ENCODE measurements around the gene ARHGEF7. TPM values are rescaled to one million over a fixed set of nuclear protein-coding genes. Genes with fewer than 3 reads are reported as not detected.

ARHGEF7 gene
- total RNA-seq, 1 donor from 2014 or later, result 270 TPM

DNA sequence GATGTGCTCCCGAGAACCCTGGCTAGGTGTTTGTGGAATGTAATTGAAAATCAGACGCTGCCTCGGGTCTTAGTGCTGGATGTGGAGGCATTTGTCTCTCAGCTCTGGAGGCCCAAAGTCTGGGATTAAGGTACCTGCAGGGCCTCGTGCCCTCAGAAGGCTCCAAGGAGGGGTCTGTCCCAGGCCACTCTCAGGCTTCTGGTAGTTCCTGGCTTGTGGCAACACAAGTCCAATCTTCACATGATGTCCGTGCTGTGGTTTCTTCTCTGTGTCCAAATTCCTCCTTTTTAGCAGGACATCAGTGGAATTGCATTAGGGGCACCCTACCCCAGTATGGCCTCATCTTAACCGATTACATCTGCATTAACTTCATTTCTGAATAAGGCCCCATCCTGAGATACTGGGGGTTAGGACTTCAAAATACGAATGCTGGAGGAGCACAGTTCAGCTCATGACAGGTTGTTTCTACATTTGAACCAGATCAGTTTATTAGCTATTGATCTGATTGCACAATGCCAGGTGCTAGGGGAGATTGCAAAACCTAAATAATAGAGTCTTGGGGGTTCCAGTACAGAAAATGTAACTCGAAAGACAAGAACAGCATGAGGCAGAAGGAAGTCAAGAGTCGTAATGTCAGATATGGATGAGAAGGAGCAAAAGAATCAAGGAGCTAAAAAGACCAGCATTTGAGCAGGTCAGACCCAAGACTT is 3.9 kb downstream of the ARHGEF7 start:
- Mint-ChIP-seq H3K36me3 (ENCODE audit: low read depth, unreplicated experiment) (peaks cover 9% of the 10 kb centered on the region), H3K9me3 (ENCODE audit: unreplicated experiment) (no peaks in the 10 kb centered on the region), H3K4me3 (ENCODE audit: unreplicated experiment) (no peak overlapping the region), H3K27ac (ENCODE audit: unreplicated experiment) (no peak overlapping the region), H3K27me3 (ENCODE audit: unreplicated experiment) (peaks cover 10% of the 10 kb centered on the region), H3K4me1 (ENCODE audit: unreplicated experiment) (peaks cover 53% of the 10 kb centered on the region)
- TF ChIP-seq, protein P1, sequence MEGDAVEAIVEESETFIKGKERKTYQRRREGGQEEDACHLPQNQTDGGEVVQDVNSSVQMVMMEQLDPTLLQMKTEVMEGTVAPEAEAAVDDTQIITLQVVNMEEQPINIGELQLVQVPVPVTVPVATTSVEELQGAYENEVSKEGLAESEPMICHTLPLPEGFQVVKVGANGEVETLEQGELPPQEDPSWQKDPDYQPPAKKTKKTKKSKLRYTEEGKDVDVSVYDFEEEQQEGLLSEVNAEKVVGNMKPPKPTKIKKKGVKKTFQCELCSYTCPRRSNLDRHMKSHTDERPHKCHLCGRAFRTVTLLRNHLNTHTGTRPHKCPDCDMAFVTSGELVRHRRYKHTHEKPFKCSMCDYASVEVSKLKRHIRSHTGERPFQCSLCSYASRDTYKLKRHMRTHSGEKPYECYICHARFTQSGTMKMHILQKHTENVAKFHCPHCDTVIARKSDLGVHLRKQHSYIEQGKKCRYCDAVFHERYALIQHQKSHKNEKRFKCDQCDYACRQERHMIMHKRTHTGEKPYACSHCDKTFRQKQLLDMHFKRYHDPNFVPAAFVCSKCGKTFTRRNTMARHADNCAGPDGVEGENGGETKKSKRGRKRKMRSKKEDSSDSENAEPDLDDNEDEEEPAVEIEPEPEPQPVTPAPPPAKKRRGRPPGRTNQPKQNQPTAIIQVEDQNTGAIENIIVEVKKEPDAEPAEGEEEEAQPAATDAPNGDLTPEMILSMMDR (IDR thresholded peaks at IDR 0.05; ENCODE audit: unreplicated experiment), result no peak
- no peak for DNase-seq (ENCODE audit: low spot score)

DNA sequence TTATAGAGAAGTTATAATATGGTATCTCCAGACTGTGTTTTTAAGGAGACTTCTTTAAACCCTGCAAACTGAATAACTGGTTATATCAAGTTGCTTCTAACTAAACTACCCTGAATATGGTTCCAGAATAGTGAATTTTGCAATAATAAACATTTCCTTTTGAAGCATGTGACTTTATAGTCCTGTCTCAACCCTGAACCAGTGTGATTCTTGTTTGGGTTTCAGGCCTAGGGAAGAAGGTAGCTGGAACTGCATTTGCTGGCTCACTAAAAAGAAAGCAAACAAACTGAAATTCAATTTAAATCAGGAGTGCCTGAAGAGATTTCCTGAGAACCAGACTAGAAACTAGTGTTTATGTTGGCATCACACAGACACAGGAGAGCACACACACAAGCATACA is 4.9 kb downstream of the ARHGEF7 start:
- TF ChIP-seq, protein P1 (IDR thresholded peaks at IDR 0.05; ENCODE audit: unreplicated experiment), result no peak
- H3K4me1 Mint-ChIP-seq (ENCODE audit: unreplicated experiment), result peaks cover 59% of the 10 kb centered on the region
- no peak overlapping the region for H3K27ac Mint-ChIP-seq (ENCODE audit: unreplicated experiment)
- no peak for DNase-seq (ENCODE audit: low spot score)
- peaks cover 7% of the 10 kb centered on the region for H3K27me3 Mint-ChIP-seq (ENCODE audit: unreplicated experiment)
- peaks cover 9% of the 10 kb centered on the region for H3K36me3 Mint-ChIP-seq (ENCODE audit: low read depth, unreplicated experiment)
- no peak overlapping the region for H3K4me3 Mint-ChIP-seq (ENCODE audit: unreplicated experiment)
- no peaks in the 10 kb centered on the region for H3K9me3 Mint-ChIP-seq (ENCODE audit: unreplicated experiment)

DNA sequence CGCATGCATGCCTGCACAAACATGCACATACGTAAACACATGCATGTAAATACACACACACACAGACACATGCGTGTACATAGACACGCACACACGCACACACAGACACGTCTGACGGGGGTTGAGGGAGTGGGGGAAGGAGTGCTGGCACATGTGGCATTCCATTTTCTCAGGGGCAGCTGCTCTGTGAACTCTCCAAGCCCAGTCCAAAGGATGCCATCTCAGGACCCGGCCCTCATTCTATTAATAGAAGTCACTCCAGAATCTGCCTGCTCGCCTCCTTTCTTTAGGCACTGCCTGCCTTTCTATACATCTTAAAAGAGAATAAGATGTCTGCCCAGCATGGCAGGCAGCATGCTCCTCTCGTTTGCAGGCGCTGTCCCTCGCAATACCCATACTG is 5.3 kb downstream of the ARHGEF7 start:
- no peak overlapping the region for H3K4me3 Mint-ChIP-seq (ENCODE audit: unreplicated experiment)
- H3K9me3 Mint-ChIP-seq (ENCODE audit: unreplicated experiment), result no peaks in the 10 kb centered on the region

DNA sequence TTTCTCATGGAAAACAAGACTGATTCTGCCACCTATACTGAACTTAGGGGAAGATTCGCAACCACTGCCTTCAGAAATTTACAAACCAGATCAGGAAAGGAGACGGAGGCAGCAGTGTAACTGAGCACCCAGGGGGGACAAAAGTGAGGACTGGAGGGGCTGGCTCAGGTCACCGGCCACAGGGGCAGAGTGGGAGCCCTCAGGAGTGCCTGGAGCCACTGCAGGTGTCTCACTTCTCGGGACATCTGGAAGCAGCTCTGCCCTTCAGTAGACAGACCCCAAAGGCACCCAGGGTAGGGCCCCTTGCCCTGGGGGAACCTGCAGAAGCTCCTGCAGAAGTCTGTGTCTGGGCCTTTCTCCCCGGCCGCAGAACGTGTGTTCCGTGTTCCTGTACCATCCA is 5.8 kb downstream of the ARHGEF7 start:
- DNase-seq (ENCODE audit: low spot score), result no peak
- H3K9me3 Mint-ChIP-seq (ENCODE audit: unreplicated experiment), result no peaks in the 10 kb centered on the region
- peaks cover 68% of the 10 kb centered on the region for H3K4me1 Mint-ChIP-seq (ENCODE audit: unreplicated experiment)
- H3K27me3 Mint-ChIP-seq (ENCODE audit: unreplicated experiment), result peaks cover 6% of the 10 kb centered on the region
- TF ChIP-seq, protein P1 (IDR thresholded peaks at IDR 0.05; ENCODE audit: unreplicated experiment), result no peak
- peaks cover 8% of the 10 kb centered on the region for H3K36me3 Mint-ChIP-seq (ENCODE audit: low read depth, unreplicated experiment)
- H3K4me3 Mint-ChIP-seq (ENCODE audit: unreplicated experiment), result no peak overlapping the region
- no peak overlapping the region for H3K27ac Mint-ChIP-seq (ENCODE audit: unreplicated experiment)

More for the DNA sequence above, 5.3 kb downstream of the ARHGEF7 start:
- peaks cover 9% of the 10 kb centered on the region for H3K36me3 Mint-ChIP-seq (ENCODE audit: low read depth, unreplicated experiment)
- no peak for DNase-seq (ENCODE audit: low spot score)
- H3K27me3 Mint-ChIP-seq (ENCODE audit: unreplicated experiment), result peaks cover 7% of the 10 kb centered on the region
- H3K4me1 Mint-ChIP-seq (ENCODE audit: unreplicated experiment), result peaks cover 64% of the 10 kb centered on the region
- TF ChIP-seq, protein P1 (IDR thresholded peaks at IDR 0.05; ENCODE audit: unreplicated experiment), result no peak
- H3K27ac Mint-ChIP-seq (ENCODE audit: unreplicated experiment), result no peak overlapping the region

DNA sequence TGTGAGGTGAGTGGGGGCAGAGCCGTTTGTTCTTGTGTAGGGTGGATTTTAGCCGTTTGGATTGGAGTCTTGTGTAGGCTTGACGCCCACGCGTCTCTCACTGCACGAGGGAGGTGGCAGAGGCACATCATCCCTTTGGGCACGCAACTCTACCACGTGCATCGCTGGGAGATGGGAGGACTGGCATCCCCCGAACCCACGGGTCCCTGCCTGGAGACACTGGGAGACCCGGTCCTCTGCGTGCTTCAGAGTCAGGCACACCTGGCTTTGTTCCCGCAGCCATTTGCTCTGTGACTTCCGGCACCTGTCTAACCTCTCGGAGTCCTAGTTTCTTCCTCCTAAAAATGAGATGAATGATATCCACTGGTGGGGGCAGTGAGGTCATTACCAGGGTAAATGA is 6.4 kb downstream of the ARHGEF7 start:
- H3K9me3 Mint-ChIP-seq (ENCODE audit: unreplicated experiment), result no peaks in the 10 kb centered on the region
- H3K4me1 Mint-ChIP-seq (ENCODE audit: unreplicated experiment), result peaks cover 68% of the 10 kb centered on the region
- no peak overlapping the region for H3K27ac Mint-ChIP-seq (ENCODE audit: unreplicated experiment)
- H3K27me3 Mint-ChIP-seq (ENCODE audit: unreplicated experiment), result peaks cover 3% of the 10 kb centered on the region
- TF ChIP-seq, protein P1 (IDR thresholded peaks at IDR 0.05; ENCODE audit: unreplicated experiment), result no peak
- H3K4me3 Mint-ChIP-seq (ENCODE audit: unreplicated experiment), result no peak overlapping the region
- no peak for DNase-seq (ENCODE audit: low spot score)
- peaks cover 4% of the 10 kb centered on the region for H3K36me3 Mint-ChIP-seq (ENCODE audit: low read depth, unreplicated experiment)

Measured in endothelial cell (in vitro differentiated cells).